A549 (cell line): Measurements from ENCODE around the gene FXR2. TPM values are rescaled to one million over a fixed set of nuclear protein-coding genes. Genes with fewer than 3 reads are reported as not detected.

Experiments
- ATAC-seq, 2 experiments: fragments of 200-7000 bp in 1 of 2; fragments of >200 bp in 1 of 2; cut with Nextera tagmentation in 1 of 2; cut with Tn5 transposase in 1 of 2; 3 replicates each; pipeline versions ENCODE4 v1.8.0 to v1.9.1; 2018 to 2020; ENCODE audit warnings: mild to moderate bottlenecking in 1 of 2, moderate library complexity in 1 of 2
- CTCF ChIA-PET: fragments of 300-600 bp; sonication (Branson Sonifier 250); formaldehyde crosslinking; extraction: SDS; loops from one replicate; lab custom pipeline; 2021; ENCODE audit warnings: antibody characterized with exemption, inconsistent platforms; lab: Yijun Ruan, JAX
- POLR2A ChIA-PET: fragments of 350-600 bp; formaldehyde crosslinking; extraction: SDS; loops from one replicate; lab custom pipeline; 2021; ENCODE audit warnings: antibody characterized with exemption, inconsistent platforms; lab: Yijun Ruan, JAX
- DNase-seq, 2 experiments: peaks; one replicate each; pipeline versions ENCODE4 v3.0.0 to v3.0.0-alpha.2; 2011 to 2016; ENCODE audit warnings: low read depth in 1 of 2, low spot score in 1 of 2
- FAIRE-seq: peaks from 2 replicates; lab custom pipeline; 2011; peaks lifted over from hg19 to GRCh38; lab: Jason Lieb, UNC
- H3K27ac ChIP-seq, 2 experiments: fragments of >200 bp; sonication (Bioruptor Twin); formaldehyde crosslinking; 3 replicates each; pipeline ENCODE4 v1.5.1; 2016 to 2017
- H3K4me1 ChIP-seq: fragments of >200 bp; sonication (Bioruptor Twin); formaldehyde crosslinking; 3 replicates; pipeline ENCODE4 v1.6.1; 2016
- H3K4me2 ChIP-seq: fragments of >200 bp; sonication (Bioruptor Twin); formaldehyde crosslinking; 3 replicates; pipeline ENCODE4 v1.6.1; 2016
- H3K4me3 ChIP-seq: fragments of >200 bp; sonication (Bioruptor Twin); formaldehyde crosslinking; 3 replicates; pipeline ENCODE4 v1.5.1; 2016
- H3K9me3 ChIP-seq: fragments of >200 bp; sonication (Bioruptor Twin); formaldehyde crosslinking; 3 replicates; pipeline ENCODE4 v1.6.1; 2016
- CEBPB ChIP-seq, 2 experiments: fragments of >200 bp in 1 of 2; sonication (Bioruptor Twin) in 1 of 2; formaldehyde crosslinking in 1 of 2; IDR thresholded peaks; 2 replicates each; pipeline ENCODE4 v1.6.1; 2012 to 2016
- CHD2 ChIP-seq: fragments of 150-350 bp; IDR thresholded peaks from 2 replicates; pipeline ENCODE4 v1.6.1; 2014; ENCODE audit warnings: low read length; ENCODE audit not compliant: partially characterized antibody
- CTCF ChIP-seq: fragments of >200 bp; sonication (Bioruptor Twin); formaldehyde crosslinking; IDR thresholded peaks from 3 replicates; pipeline ENCODE4 v1.5.1; 2016
- ESRRA ChIP-seq: fragments of 150-350 bp; IDR thresholded peaks from 2 replicates; pipeline ENCODE4 v1.6.1; 2014; ENCODE audit warnings: mild to moderate bottlenecking, low read length, borderline replicate concordance
- FOSB ChIP-seq: fragments of 250-450 bp; sonication (Bioruptor Pico); IDR thresholded peaks from 2 replicates; pipeline ENCODE4 v1.5.0; 2020; ENCODE audit warnings: mild to moderate bottlenecking, moderate library complexity
- FOSL2 ChIP-seq, 2 experiments: fragments of 450-650 bp in 1 of 2; fragments of >200 bp in 1 of 2; sonication (Bioruptor Twin) in 1 of 2; formaldehyde crosslinking; IDR thresholded peaks; 2 replicates each; pipeline versions ENCODE4 v1.5.0 to v1.6.1; 2016 to 2020; ENCODE audit warnings: mild to moderate bottlenecking in 1 of 2, moderate library complexity in 1 of 2
- FOXS1 ChIP-seq: fragments of 250-450 bp; sonication (Bioruptor Pico); IDR thresholded peaks from 2 replicates; pipeline ENCODE4 v1.5.0; 2020; ENCODE audit warnings: mild to moderate bottlenecking, moderate library complexity
- HEYL ChIP-seq: fragments of 250-450 bp; sonication (Bioruptor Pico); IDR thresholded peaks from 2 replicates; pipeline ENCODE4 v1.8.0; 2021; ENCODE audit warnings: mild to moderate bottlenecking, moderate library complexity
- JUN ChIP-seq, 2 experiments: fragments of >200 bp; sonication (Bioruptor Twin); formaldehyde crosslinking; IDR thresholded peaks; 2 replicates in 1 of 2; 3 replicates in 1 of 2; pipeline ENCODE4 v1.6.1; 2016 to 2017
- MAFK ChIP-seq: fragments of 450-650 bp; IDR thresholded peaks from 2 replicates; pipeline ENCODE4 v1.6.1; 2014; ENCODE audit not compliant: partially characterized antibody
- MAX ChIP-seq: IDR thresholded peaks from 2 replicates; pipeline ENCODE4 v1.6.1; 2012
- MAZ ChIP-seq: fragments of 150-350 bp; IDR thresholded peaks from 2 replicates; pipeline ENCODE4 v1.6.1; 2014; ENCODE audit warnings: antibody characterized with exemption, low read depth, low read length, borderline replicate concordance
- MYC ChIP-seq: IDR thresholded peaks from 2 replicates; pipeline ENCODE4 v1.6.1; 2012; ENCODE audit warnings: mild to moderate bottlenecking, inconsistent platforms, low read length, improper control_type of control experiment, borderline replicate concordance
- NFE2L2 ChIP-seq: fragments of 150-350 bp; conservative IDR thresholded peaks from 2 replicates; pipeline ENCODE4 v1.6.1; 2014; ENCODE audit warnings: low read length
- NPAS2 ChIP-seq: fragments of 250-450 bp; sonication (Bioruptor Pico); IDR thresholded peaks from 2 replicates; pipeline ENCODE4 v1.8.0; 2022; ENCODE audit warnings: mild to moderate bottlenecking, moderate library complexity, borderline replicate concordance
- NR3C1 ChIP-seq: fragments of >200 bp; sonication (Bioruptor Twin); formaldehyde crosslinking; IDR thresholded peaks from 3 replicates; pipeline ENCODE4 v1.6.1; 2017
- PHF8 ChIP-seq: fragments of 200-600 bp; sonication (generic); IDR thresholded peaks from 2 replicates; pipeline ENCODE4 v1.6.1; 2016; ENCODE audit warnings: low read depth, mild to moderate bottlenecking, antibody characterized with exemption, moderate library complexity, borderline replicate concordance
- RARB ChIP-seq: fragments of 250-450 bp; sonication (Bioruptor Pico); IDR thresholded peaks from 2 replicates; pipeline ENCODE4 v1.8.0; 2021; ENCODE audit warnings: mild to moderate bottlenecking, moderate library complexity
- RCOR1 ChIP-seq: fragments of 150-350 bp; IDR thresholded peaks from 2 replicates; pipeline ENCODE4 v1.6.1; 2014; ENCODE audit warnings: antibody characterized with exemption, low read length, low read depth
- SMC3 ChIP-seq: fragments of >200 bp; sonication (Bioruptor Twin); formaldehyde crosslinking; IDR thresholded peaks from 3 replicates; pipeline ENCODE4 v1.6.1; 2018; ENCODE audit warnings: inconsistent platforms
- USF2 ChIP-seq: fragments of 450-650 bp; IDR thresholded peaks from 2 replicates; pipeline ENCODE4 v1.6.1; 2014; ENCODE audit warnings: antibody characterized with exemption
- WGBS: methylation state at CpG from one replicate; pipeline ENCODE4 v1.1.6; 2017; ENCODE audit errors: missing lambda C conversion rate; 5-methylcytosine and 5-hydroxymethylcytosine counted together
- polyA plus RNA-seq, 4 experiments: library from polyadenylated mRNA; depleted of rRNA in 3 of 4; stranded (reverse); fragments of >200 nt; fragmentation: RNase III in 1 of 4; extraction: RNeasy Plus Mini Kit Qiagen cat#74134 plus additional on column Dnase treatment in 1 of 4; gene quantifications; 2 replicates in 3 of 4; 3 replicates in 1 of 4; pipeline ENCODE4 v1.2.3, GENCODE V29; 2011 to 2017

The FXR2 gene
- polyA plus RNA-seq, 2 of the 4 experiments (the other 2 are of a cell fraction): 40.7 to 45.2 TPM

GRCh38 chr17:7613769-7614424, 800 bp downstream of the FXR2 start:
- Histone ChIP-seq H3K9me3 (no peaks in the 10 kb centered on the region), H3K4me1 (peaks cover 29% of the 10 kb centered on the region), H3K4me2 (peak overlapping the region; percentile 91), H3K27ac (peak overlapping the region; percentile 92 to 95), H3K4me3 (peak overlapping the region; percentile 84)
- CTCF ChIA-PET: interaction anchor here (0.8 to 14.2 kb wide), 17 partner anchors 10 to 260 kb away, joined by 3 to 130 read pairs (median 8); partner anchors contain the start of genes SAT2, SHBG, SOX15 and TP53
- WGBS: 5% methylated on average over 20 of the region's 20 CpGs
- ATAC-seq (peak; percentile 2 to 14; a peak in 4 of 6 replicates), DNase-seq (peak in 1 of 2 experiments; percentile 54), FAIRE-seq (no peak)
- TF ChIP-seq MAX: peak; percentile 19; the same call in 1 of the 2 replicates
- TF ChIP-seq FOSB (CRISPR knock-in tag): no peak
- TF ChIP-seq CTCF: no peak; the same call in 2 of the 3 replicates
- TF ChIP-seq NPAS2 (CRISPR knock-in tag): no peak
- no peak for TF ChIP-seq MAZ
- TF ChIP-seq CEBPB (IDR thresholded peaks at IDR 0.05): peak in 1 of 2 experiments; percentile 57; a peak in 2 of 4 replicates
- no peak for TF ChIP-seq RCOR1
- TF ChIP-seq MYC: peak; percentile 33; the same call in 1 of the 2 replicates
- no peak for TF ChIP-seq FOXS1 (CRISPR knock-in tag)
- no peak for TF ChIP-seq NR3C1
- TF ChIP-seq USF2: no peak
- TF ChIP-seq RARB (CRISPR knock-in tag): no peak
- POLR2A ChIA-PET: interaction anchor here (1.7 to 6.1 kb wide), 5 partner anchors 13 to 130 kb away, joined by 4 to 58 read pairs (median 15); partner anchors contain the start of genes CD68, MPDU1, POLR2A and SAT2

- 96% methylated on average over 1 of the region's 1 CpG for WGBS
- H3K4me3 ChIP-seq: no peak overlapping the region
- H3K27ac ChIP-seq: peak overlapping the region; percentile 40 to 66; a peak in 4 of 6 replicates
- DNase-seq: no peak
- ChIA-PET POLR2A (interaction anchor here (6.1 kb wide), 1 partner anchor 75 kb away, joined by 58 read pairs; the partner anchor contains the start of genes TP53 and WRAP53), CTCF (interaction anchor here (0.9 to 7.7 kb wide), 9 partner anchors 11 to 150 kb away, joined by 3 to 56 read pairs (median 5); partner anchors contain the start of genes SAT2, SOX15, TP53 and WRAP53)
- no peak for TF ChIP-seq NR3C1
- no peak for TF ChIP-seq CHD2
- TF ChIP-seq JUN (IDR thresholded peaks at IDR 0.05): no peak
- TF ChIP-seq PHF8: no peak
- TF ChIP-seq NPAS2 (CRISPR knock-in tag): no peak
- TF ChIP-seq SMC3: no peak
- TF ChIP-seq FOSL2 (IDR thresholded peaks at IDR 0.05): no peak
- no peak for TF ChIP-seq FOSL2 (CRISPR knock-in tag; IDR thresholded peaks at IDR 0.05)
- TF ChIP-seq ESRRA: no peak
- TF ChIP-seq HEYL (CRISPR knock-in tag): no peak
- no peak for TF ChIP-seq MAFK
- TF ChIP-seq NFE2L2: no peak
- no peaks in the 10 kb centered on the region for H3K9me3 ChIP-seq
- H3K4me1 ChIP-seq: peaks cover 29% of the 10 kb centered on the region
- peak; percentile 51 for FAIRE-seq
- ATAC-seq: no peak
- H3K4me2 ChIP-seq: peak overlapping the region; percentile 91
These were observed 2.4 kb downstream of the FXR2 start for GRCh38 chr17:7612294-7612640.
